GM19025 (cell line): ENCODE results near the gene STON1.
"Not testable (repeated sequence)": the region's sequence is repeated elsewhere in the genome, so short reads cannot be mapped to it uniquely, and the experiment has no call there.

Source experiments
- ATAC-seq: cut with Tn5 transposase; IDR thresholded peaks from one replicate; pipeline ENCODE4 v1.9.1; 2021; ENCODE audit warnings: mild to moderate bottlenecking, low read depth, moderate library complexity; ENCODE audit not compliant: unreplicated experiment

STON1 gene

GRCh38 chr2:48567671-48568070, 37.7 kb downstream of the STON1 start:
- ATAC-seq, result no peak

GRCh38 chr2:48568547-48568946, 38.6 kb downstream of the STON1 start:
- no peak for ATAC-seq

DNA sequence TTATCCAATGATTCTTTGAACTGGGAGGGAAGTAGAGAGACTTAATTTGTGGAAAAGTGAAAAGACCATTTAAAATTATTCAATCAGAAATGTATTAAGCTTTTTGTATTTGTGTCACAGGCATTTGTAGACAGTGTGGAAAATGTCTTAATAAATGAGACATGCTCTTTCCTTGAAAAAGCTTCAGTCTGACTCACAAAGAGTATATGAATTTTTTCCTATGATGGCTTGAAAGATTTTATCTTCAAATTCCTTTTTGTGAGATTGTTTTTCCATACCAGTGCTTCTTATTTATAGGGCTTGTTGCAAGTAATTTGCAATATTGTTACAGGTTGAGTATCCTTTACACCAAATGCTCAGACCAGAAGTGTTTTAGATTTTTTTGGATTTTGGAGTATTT, 39.5 kb downstream of the STON1 start:
- no peak for ATAC-seq

- ATAC-seq, result no peak
Measured at GRCh38 chr2:48572816-48573215, 42.9 kb downstream of the STON1 start.

- no peak for ATAC-seq
Measured at GRCh38 chr2:48574353-48575287, 44.7 kb downstream of the STON1 start.

DNA sequence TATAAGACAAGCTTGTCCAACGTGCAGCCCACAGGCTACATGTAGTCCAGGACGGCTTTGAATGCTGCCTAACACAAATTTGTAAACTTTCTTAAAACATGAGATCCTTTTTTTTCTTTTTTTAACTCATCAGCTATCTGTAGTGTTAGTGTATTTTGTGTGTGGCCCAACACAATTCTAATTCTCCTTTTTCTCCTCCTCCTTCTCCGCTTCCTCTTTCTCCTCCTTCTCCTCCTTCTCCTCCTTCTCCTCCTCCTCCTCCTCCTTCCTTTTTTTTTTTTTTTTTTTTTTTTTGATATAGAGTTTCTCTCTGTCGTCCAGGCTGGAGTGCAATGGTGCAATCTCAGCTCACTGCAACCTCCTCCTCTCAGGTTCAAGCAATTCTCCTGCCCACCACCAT, 48.4 kb downstream of the STON1 start:
- ATAC-seq, result no peak

DNA sequence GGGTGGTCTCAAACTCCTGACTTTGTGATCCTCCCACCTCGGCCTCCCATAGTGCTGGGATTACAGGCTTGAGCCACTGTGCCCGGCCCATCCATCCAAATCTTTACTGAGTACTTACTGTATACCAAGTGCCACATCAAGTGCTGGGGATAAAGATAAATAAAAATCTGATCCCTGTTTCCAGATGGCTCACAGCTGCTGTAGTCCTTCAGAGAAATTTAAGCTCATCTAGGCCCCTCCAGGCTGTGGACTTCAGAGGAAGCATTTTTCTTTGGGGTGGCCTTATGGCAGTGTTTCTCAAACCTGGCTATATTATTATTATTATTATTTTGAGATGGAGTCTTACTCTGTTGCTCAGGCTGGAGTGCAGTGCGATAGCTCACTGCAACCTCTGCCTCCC, 54.0 kb downstream of the STON1 start:
- ATAC-seq, result no peak

DNA sequence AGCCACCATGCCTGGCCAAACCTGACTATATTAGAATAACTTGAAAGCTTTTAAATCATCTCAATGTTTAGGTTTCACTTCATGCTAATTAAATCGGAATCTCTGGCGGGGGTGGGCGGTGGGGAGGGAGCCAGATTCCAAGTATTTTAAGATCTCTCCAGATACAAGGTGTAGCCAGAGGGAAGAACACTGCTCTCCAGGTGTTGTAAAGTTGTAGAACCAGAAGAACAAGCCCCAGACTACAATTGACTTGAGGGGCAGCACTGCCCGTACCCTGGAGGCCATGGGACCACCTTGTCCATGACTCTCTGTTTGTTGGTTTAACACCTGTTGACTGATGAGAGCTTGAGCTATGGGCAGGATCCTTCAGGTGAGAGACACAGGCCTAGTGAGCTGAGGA, 54.6 kb downstream of the STON1 start:
- ATAC-seq, result no peak

DNA sequence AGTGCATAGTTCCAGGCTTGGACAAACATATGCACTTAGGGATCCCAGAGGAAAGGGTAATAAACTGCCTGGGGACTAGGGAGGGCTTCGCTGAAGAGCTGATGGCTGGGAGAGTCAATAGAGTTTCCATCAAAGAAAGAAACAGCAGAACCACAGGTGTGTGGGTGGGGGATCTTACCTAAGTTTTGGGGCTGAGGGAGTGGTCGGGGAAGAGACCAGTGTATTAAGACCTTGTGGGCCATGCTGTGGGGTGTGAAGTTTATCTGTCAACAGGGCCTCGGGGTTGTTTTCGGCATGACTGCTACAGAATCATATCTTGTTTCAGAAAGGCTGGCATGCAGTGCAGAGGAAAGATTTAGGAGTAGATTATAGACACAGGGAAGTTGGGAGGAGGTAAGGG, 56.5 kb downstream of the STON1 start:
- ATAC-seq, result no peak

GRCh38 chr2:48587560-48587959, 57.6 kb downstream of the STON1 start:
- no peak for ATAC-seq

DNA sequence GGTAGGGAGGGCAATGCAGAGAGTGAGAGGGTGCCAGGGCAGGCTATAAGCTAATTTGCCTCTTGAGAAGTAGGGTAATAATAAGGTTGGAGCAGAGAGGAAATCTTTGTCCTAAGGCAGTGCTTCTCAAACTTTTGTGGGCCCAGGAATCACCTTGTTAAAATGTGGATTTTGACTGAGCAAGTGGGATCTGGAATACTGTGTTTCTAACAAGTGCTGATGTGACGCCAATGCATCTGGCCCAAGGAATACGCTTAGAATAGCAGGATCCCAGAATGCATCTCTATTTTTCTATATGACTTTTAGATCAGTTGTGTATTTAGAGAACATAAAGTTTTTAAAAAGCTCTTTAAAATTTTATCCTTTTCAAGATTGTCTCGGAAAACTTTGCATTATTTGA, 58.0 kb downstream of the STON1 start:
- ATAC-seq, result no peak

DNA sequence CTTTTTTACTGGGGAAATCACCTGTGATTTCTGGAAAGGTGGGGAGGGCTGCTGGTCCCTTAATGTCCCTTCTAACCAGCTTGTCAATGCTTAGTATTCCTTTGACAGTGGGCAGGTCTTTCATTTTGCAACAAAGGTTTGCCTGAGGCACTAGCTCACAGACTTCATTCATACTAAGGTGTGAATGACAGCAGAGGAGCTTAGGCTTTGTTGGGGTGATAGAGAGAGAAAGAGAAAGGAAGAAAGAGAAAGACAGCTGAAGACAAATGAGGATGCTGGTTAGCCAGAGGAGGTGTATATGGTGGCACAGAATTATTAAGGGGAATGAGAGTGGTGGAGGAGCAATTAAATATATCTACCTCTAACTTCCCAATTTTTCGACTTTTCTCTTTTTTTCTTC, 58.8 kb downstream of the STON1 start:
- ATAC-seq, result no peak

DNA sequence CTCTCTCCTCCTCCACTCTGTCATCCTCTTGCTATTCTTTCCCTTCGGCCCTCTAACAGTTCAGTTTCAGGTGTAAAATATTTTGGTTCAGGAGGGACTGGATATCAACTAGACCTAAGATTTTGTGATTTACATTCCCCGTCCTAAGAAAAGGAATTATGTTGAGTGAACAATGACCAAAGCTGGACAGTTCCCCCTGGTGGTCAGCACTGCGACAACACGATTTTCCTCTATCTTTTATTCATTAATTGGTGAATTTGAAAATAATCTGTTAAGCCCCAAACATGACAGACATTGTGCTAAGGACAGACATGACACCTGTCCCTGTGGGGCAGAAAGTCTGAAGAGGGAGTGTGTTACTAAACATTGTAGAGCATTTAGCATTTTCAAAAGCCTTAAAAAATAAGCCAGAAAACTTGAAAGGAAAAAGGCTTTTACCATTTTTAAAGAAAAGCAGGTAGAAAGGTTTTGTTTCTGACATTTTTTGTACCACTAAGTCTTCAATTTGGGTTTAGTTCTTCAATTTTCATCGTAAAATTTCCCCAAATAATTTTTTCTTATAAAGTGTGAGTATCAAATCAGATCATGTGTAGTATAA, 59.3 kb downstream of the STON1 start:
- ATAC-seq, result no peak

GRCh38 chr2:48590017-48590416, 60.1 kb downstream of the STON1 start:
- no peak for ATAC-seq

DNA sequence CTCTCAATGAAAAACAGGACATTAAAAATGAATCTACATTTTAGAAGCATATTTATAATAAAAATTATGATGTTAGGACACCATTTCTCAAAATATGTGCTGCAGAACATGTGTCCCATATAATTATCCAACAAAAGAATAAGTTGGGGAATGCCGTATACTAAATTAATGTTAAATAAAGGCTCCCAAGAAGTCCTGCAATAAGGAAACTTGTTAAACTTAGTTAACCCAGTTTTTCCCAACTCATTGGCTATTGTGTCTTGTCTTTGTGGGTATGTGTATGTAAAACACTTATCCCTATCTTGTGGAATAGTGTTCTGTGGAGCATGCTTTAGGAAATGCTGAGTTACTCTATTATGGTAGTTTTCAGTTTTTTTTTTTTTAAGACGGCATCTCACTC, 62.1 kb downstream of the STON1 start:
- ATAC-seq, result no peak

DNA sequence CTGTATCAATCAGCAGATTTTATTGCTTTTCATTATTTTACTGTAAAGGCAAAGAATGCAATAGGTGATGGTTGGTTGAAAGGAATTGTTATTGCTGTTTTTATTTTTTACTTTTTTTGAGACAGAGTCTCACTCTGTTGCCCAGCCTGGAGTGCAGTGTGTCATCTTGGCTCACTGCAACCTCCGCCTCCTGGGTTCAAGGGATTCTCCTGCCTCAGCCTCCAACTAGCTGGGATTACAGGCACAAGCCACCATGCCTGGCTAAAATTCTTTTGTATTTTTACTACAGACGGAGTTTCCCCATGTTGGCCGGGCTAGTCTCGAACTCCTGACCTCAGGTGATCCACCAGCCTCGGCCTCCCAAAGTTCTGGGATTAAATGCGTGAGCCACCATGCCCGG, 66.8 kb downstream of the STON1 start:
- ATAC-seq, result not testable (repeated sequence)

- no peak for ATAC-seq
Measured at GRCh38 chr2:48597492-48597891, 67.5 kb downstream of the STON1 start.

- ATAC-seq, result no peak
Measured at GRCh38 chr2:48600204-48600813, 70.4 kb downstream of the STON1 start.

DNA sequence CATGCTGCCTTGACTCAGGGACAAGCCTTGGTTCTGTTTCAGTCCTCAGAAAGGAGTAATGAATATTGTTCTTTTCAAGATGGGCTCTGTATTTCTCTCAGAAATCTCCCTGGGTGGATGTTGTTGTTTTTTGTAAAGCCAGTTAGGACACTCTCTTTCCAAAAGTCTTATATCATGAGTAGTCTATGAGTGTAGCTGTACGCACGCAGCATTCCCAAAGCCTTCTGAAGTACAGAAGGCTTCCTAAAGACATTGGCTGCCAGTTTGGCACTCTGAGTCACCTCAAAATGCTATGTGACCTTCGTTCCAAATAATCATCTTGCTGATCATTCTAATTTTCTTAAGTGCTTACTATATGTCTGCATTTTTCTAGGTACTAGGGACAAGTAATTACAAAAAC, 71.0 kb downstream of the STON1 start:
- no peak for ATAC-seq

GRCh38 chr2:48601349-48601748, 71.4 kb downstream of the STON1 start:
- ATAC-seq, result no peak

GRCh38 chr2:48605482-48606175, 75.7 kb downstream of the STON1 start:
- ATAC-seq, result no peak
